Neutrophil (primary cell): ENCODE results near the gene ADGRL3.

Experiments
- H3K27ac ChIP-seq: fragments of 200-600 bp; sonication (generic); 2 replicates; pipeline ENCODE4 v1.5.1; 2016; ENCODE audit warnings: mild to moderate bottlenecking, moderate library complexity
- H3K27me3 ChIP-seq: fragments of 200-600 bp; sonication (generic); 2 replicates; pipeline ENCODE4 v1.6.0; 2016; ENCODE audit warnings: mild to moderate bottlenecking
- H3K36me3 ChIP-seq: fragments of 200-600 bp; sonication (generic); 2 replicates; pipeline ENCODE4 v1.5.1; 2017
- H3K4me1 ChIP-seq, 2 experiments: fragments of 200-600 bp in 1 of 2; sonication (generic) in 1 of 2; 1 replicate in 1 of 2; 2 replicates in 1 of 2; pipeline versions ENCODE4 v1.5.1 to v1.6.1; 2013 to 2016; ENCODE audit warnings: low read depth in 1 of 2, low read length in 1 of 2, mild to moderate bottlenecking in 1 of 2, moderate library complexity in 1 of 2; ENCODE audit not compliant: control insufficient read depth in 1 of 2, insufficient read depth in 1 of 2
- H3K4me3 ChIP-seq, 2 experiments: fragments of 200-600 bp in 1 of 2; sonication (generic) in 1 of 2; 1 replicate in 1 of 2; 2 replicates in 1 of 2; pipeline ENCODE4 v1.5.1; 2013 to 2016; ENCODE audit warnings: low read depth in 1 of 2, low read length in 1 of 2, mild to moderate bottlenecking in 1 of 2, moderate library complexity in 1 of 2
- H3K9me3 ChIP-seq: fragments of 200-600 bp; sonication (generic); 2 replicates; pipeline ENCODE4 v1.5.1; 2016
- CTCF ChIP-seq: fragments of 200-600 bp; sonication (generic); IDR thresholded peaks from 2 replicates; pipeline ENCODE4 v1.5.1; 2016; ENCODE audit warnings: antibody characterized with exemption

ADGRL3 gene

GRCh38 chr4:62115216-62115615 is 915.1 kb downstream of the ADGRL3 start:
- Histone ChIP-seq H3K4me3 (no peak overlapping the region), H3K4me1 (no peaks in the 10 kb centered on the region), H3K36me3 (no peaks in the 10 kb centered on the region), H3K27me3 (no peaks in the 10 kb centered on the region), H3K9me3 (no peaks in the 10 kb centered on the region), H3K27ac (no peak overlapping the region)
- no peak for TF ChIP-seq CTCF

GRCh38 chr4:62117886-62118285 is 917.8 kb downstream of the ADGRL3 start:
- Histone ChIP-seq H3K27me3 (no peaks in the 10 kb centered on the region), H3K9me3 (no peaks in the 10 kb centered on the region), H3K4me3 (no peak overlapping the region), H3K4me1 (no peaks in the 10 kb centered on the region), H3K36me3 (no peaks in the 10 kb centered on the region), H3K27ac (no peak overlapping the region)
- TF ChIP-seq CTCF = no peak

GRCh38 chr4:62118558-62118957 is 918.4 kb downstream of the ADGRL3 start:
- TF ChIP-seq CTCF = no peak
- no peaks in the 10 kb centered on the region for H3K36me3 ChIP-seq
- no peaks in the 10 kb centered on the region for H3K9me3 ChIP-seq
- H3K4me3 ChIP-seq = no peak overlapping the region
- H3K27me3 ChIP-seq = no peaks in the 10 kb centered on the region
- H3K4me1 ChIP-seq = no peaks in the 10 kb centered on the region
- no peak overlapping the region for H3K27ac ChIP-seq

GRCh38 chr4:62119195-62119594 is 919.1 kb downstream of the ADGRL3 start:
- Histone ChIP-seq H3K27ac (no peak overlapping the region), H3K27me3 (no peaks in the 10 kb centered on the region), H3K36me3 (no peaks in the 10 kb centered on the region), H3K4me1 (no peaks in the 10 kb centered on the region), H3K9me3 (no peaks in the 10 kb centered on the region), H3K4me3 (no peak overlapping the region)
- TF ChIP-seq CTCF = no peak

- Histone ChIP-seq H3K36me3 (no peaks in the 10 kb centered on the region), H3K9me3 (no peaks in the 10 kb centered on the region), H3K27ac (no peak overlapping the region), H3K4me1 (no peaks in the 10 kb centered on the region), H3K4me3 (no peak overlapping the region), H3K27me3 (no peaks in the 10 kb centered on the region)
- no peak for TF ChIP-seq CTCF
These were observed 926.1 kb downstream of the ADGRL3 start for GRCh38 chr4:62126064-62126732.
